Measurements from ENCODE around the gene EDAR. TPM values are rescaled to one million over a fixed set of nuclear protein-coding genes. Genes with fewer than 3 reads are reported as not detected.

Gene EDAR
- total RNA-seq (under 1 TPM in 2 of 9 donors, not detected in 7; 0.16 to 0.20 TPM), polyA plus RNA-seq (under 1 TPM in 1 of 2 donors, not detected in 1; 0.01 TPM)
- long read RNA-seq, donor 1, full-length matches to known transcripts, result 1 of 1 reads
- long read RNA-seq, donor 1, partial matches to known transcripts, result 0 of 1 reads
- long read RNA-seq, donor 1, other reads (novel, unspliced or antisense), result 0 of 1 reads
- long read RNA-seq, donor 2, result 0 reads
- long read RNA-seq, donor 3, result 0 reads

- intact Hi-C loops (cut with DNase I), result loop anchor here in 9 of 10 donors (1.0 to 5.0 kb wide), 7 partner anchors 60 to 134 kb away; no protein-coding TSS in a partner anchor
- ATAC-seq (peak; percentile 87 to 95 (median 90)), DNase-seq (peak in 3 of 5 donors; percentile 17 to 53 (median 24))
- WGBS, 4 donors, result 22 to 32% (median 27%) methylated on average over 19 to 20 of the region's 20 CpGs
- no peaks in the 10 kb centered on the region for H3K36me3 ChIP-seq
- peaks cover 0 to 3% (median 0%) of the 10 kb centered on the region in 12 donors for H3K4me1 ChIP-seq
- H3K9me3 ChIP-seq, result no peaks in the 10 kb centered on the region
- TF ChIP-seq CTCF (IDR thresholded peaks at IDR 0.05) (peak in 11 of 12 donors; percentile 27 to 60 (median 49)), POLR2A (IDR thresholded peaks at IDR 0.05) (no peak)
- H3K4me3 ChIP-seq, result peak within 1 kb of the TSS in 3 of 12 donors; percentile 23 to 32 (median 28)
- no peak within 1 kb of the TSS for H3K27ac ChIP-seq
- peaks cover 0 to 29% (median 0%) of the 10 kb centered on the region in 9 donors for H3K27me3 ChIP-seq
Measured at GRCh38 chr2:108988796-108989713, at the start of gene EDAR. Gene EDAR, minus strand, starts transcription at chr2:108989220. Its CDS starts 58,206 bp downstream, at chr2:108931014.

DNA sequence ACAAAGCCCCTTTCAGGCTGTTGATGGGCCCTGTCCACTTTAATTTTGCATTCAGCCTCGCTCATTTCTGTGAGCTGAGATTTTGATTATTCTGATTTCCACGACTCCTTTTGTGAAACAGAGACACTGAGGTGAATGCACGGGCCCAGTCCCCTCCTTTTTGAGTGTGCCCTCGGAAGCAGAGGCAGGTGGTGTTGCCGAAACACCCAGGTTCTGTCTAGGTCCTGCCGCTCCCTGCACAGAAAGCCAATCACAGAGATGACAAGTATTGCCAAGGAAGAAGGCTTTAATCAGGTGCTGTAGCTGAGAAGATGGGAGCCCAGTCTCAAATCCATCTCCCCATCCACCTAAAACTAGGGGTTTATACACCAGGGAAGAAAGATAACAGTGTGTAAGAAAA is 44.2 kb upstream of the EDAR start:
- DNase-seq (no peak), ATAC-seq (no peak)
- H3K4me3 ChIP-seq, result no peak overlapping the region
- H3K36me3 ChIP-seq, result no peaks in the 10 kb centered on the region
- 95 to 98% (median 97%) methylated on average over 6 of the region's 6 CpGs for WGBS, 4 donors
- no peak for TF ChIP-seq POLR2A (IDR thresholded peaks at IDR 0.05)
- H3K27ac ChIP-seq, result peak overlapping the region in 1 of 12 donors; percentile 86
- no peaks in the 10 kb centered on the region for H3K9me3 ChIP-seq
- peaks cover 0 to 25% (median 5%) of the 10 kb centered on the region in 12 donors for H3K4me1 ChIP-seq
- H3K27me3 ChIP-seq, result peaks cover 0 to 6% (median 0%) of the 10 kb centered on the region in 9 donors
- intact Hi-C loops (cut with DNase I), result no loop called here

- Histone ChIP-seq H3K27ac (peak overlapping the region in 1 of 12 donors; percentile 86), H3K4me3 (peak overlapping the region in 11 of 12 donors; percentile 7 to 63 (median 53)), H3K9me3 (no peaks in the 10 kb centered on the region), H3K36me3 (no peaks in the 10 kb centered on the region), H3K4me1 (peaks cover 0 to 25% (median 5%) of the 10 kb centered on the region in 12 donors), H3K27me3 (peaks cover 0 to 6% (median 0%) of the 10 kb centered on the region in 9 donors)
- ATAC-seq, result no peak
- no peak for TF ChIP-seq CTCF (IDR thresholded peaks at IDR 0.05)
- TF ChIP-seq POLR2A (IDR thresholded peaks at IDR 0.05), result no peak
- no peak for DNase-seq
- 68 to 76% (median 69%) methylated on average over 9 of the region's 9 CpGs for WGBS, 4 donors
- intact Hi-C loops (cut with DNase I), result no loop called here
Measured at GRCh38 chr2:109032229-109032820, 43.3 kb upstream of the EDAR start.

DNA sequence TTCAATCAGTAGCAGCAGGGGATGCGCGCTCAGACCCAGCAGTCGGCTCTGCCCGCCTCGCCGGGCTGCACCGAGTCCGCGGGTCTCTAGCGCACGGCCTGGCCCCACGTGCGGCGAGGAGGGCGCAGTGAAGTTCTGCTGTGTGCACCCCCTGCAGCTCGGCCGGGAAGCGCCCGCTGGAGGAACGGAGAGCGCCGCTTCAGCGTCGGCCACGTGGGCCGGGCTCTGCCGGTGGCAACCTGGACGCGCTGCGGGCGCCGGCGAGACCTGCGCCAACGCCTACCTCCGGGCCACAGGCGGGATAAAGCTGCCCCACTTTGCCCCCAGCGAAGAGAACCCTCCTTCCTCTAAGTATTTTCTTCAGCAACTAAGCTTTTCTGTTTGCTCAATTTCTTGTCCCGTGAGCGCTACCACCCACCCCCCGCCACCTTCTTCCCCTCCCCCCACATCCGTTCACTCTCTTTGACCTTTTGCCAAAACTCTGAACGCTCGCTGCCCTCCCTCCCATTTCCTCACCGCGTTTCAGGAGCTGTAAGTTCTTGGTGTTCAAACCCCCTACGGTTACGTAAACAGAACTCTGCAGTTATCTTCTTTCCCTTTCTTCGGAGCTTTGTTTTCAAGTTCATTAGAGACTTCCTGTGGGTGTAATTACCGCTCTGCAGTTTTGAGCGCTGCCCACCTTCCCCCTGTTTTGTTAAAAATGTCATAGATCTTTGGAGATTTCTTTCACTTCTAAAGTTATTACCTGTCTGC is 42.6 kb upstream of the EDAR start:
- Histone ChIP-seq H3K9me3 (no peaks in the 10 kb centered on the region), H3K27me3 (peaks cover 0 to 6% (median 0%) of the 10 kb centered on the region in 9 donors), H3K36me3 (no peaks in the 10 kb centered on the region), H3K4me1 (peaks cover 0 to 25% (median 5%) of the 10 kb centered on the region in 12 donors), H3K27ac (peak overlapping the region in 1 of 12 donors; percentile 87), H3K4me3 (peak overlapping the region; percentile 7 to 63 (median 52))
- peak in 3 of 4 donors; percentile 70 to 80 (median 74) for ATAC-seq
- intact Hi-C loops (cut with DNase I), result no loop called here
- WGBS, 4 donors, result 3 to 6% (median 4%) methylated on average over 48 to 51 of the region's 51 CpGs
- TF ChIP-seq CTCF (IDR thresholded peaks at IDR 0.05), result peak in 1 of 12 donors; percentile 14
- no peak for TF ChIP-seq POLR2A (IDR thresholded peaks at IDR 0.05)
- peak; percentile 24 to 75 (median 48) for DNase-seq
